ENCODE measurements around the gene TRIM6.
A peak's percentile ranks its signal among the peaks of the same experiment; 100 is the strongest.
"Not testable (repeated sequence)": the region's sequence is repeated elsewhere in the genome, so short reads cannot be mapped to it uniquely, and the experiment has no call there.

TRIM6 gene, protein sequence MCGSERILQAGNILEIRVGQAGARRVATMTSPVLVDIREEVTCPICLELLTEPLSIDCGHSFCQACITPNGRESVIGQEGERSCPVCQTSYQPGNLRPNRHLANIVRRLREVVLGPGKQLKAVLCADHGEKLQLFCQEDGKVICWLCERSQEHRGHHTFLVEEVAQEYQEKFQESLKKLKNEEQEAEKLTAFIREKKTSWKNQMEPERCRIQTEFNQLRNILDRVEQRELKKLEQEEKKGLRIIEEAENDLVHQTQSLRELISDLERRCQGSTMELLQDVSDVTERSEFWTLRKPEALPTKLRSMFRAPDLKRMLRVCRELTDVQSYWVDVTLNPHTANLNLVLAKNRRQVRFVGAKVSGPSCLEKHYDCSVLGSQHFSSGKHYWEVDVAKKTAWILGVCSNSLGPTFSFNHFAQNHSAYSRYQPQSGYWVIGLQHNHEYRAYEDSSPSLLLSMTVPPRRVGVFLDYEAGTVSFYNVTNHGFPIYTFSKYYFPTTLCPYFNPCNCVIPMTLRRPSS
- 0 to 0.18 (median 0) reads per million in 4 experiments for total RNA-seq

DNA sequence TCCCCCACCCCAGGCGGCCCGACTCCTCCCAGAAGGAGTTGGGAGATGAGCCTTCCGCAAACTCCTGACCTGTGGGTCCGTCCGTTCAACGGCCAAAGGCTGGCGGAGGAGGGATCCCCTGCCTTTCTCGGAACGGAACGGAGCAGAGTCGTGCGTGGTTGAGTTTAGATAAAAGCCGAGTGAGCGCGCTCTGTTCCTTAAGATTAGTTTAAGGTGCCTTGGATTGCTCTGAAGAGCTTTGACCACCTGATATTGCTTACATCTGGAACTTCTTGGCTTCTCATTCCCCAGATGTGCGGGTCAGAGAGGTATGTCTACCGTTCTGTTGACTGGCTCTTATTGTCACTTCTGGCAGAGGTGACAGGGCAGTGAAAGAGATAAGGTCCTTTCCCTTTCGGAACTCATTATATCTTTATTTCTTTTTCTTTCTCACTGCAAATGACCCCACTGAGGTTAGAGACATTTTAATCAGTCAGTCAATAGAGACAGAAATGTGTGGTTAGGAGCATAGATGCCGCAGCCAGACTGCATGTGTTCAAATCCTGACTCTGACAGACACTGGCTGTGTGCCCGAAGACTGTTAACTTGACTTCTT lies at the start of gene TRIM6:
Gene TRIM6, plus strand, starts transcription at position 31 of the 595 bp plus-strand sequence. Its CDS starts 261 bp downstream, at position 292.
- DNase-seq = no peak

DNA sequence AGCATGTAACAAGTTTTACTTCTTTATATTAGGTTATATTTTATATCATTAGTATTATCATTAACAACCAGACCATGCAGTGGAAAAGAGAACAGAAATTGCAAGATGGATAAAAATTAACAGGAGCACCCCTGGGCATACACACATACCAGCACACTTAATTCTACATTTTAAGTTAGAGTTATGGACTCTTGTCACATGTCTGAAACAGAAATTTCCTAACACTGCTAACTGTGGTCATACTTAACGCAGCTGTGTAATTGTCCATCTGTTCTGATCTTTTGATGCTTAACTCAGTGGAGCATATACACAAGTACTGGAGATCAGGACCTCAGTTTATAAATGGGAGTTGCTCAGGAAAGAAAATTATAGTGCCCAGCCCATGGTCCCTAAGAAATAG lies 48.5 kb upstream of the TRIM6 start:
- DNase-seq = no peak

DNA sequence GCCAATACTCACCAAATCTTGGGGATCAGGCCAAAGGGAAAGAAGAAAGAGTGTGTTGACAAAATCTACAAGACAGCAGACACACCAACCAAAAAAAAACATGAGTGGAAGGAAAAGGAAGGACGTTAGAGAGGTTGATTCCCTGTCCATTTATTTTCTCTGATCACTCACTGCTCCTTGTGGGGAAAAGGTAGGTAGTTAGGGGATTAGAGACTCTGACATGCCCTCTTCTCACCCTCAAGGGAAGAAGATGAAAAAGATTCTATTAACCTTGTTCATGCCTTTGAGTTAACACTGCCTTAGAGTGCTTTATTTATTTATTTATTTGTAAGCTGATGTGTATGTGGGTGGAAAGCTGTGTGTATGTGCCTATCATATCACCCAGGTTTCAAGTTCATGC lies 48.0 kb upstream of the TRIM6 start, which contains the start of gene OR52H1:
Gene OR52H1, minus strand, starts transcription at position 101 of the 400 bp plus-strand sequence. CDS start 3,035 bp downstream, outside the sequence.
- DNase-seq = no peak

DNA sequence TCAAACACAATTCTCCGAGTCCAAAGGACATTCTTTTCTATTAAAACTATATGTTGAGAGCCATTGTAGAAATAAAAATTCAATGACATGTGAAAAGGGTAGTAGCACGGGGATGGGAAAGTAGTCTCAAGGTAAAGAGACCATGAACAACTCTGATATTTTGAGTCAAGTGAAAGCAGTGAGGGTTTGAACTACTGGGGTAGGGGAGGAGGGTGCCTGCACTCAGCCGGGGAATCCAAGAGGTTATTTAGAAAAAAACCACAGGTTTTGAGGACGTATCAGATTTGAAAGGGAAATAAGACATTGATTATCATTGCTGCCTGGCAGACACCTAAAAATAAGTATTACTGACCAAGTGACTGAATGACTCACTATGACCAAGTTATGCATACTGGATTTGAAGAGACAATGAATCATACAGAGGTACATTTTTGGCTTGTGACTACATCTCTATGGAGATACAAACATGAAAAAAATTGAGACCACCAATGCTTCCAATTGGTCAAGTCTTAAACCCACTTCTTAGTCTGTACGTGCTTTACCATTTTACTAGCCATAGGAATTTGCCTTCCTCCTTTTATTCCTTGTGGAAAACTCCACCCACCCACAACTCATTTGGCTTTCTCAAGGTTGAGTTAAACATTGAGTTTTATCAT lies 45.9 kb upstream of the TRIM6 start:
- DNase-seq = no peak

DNA sequence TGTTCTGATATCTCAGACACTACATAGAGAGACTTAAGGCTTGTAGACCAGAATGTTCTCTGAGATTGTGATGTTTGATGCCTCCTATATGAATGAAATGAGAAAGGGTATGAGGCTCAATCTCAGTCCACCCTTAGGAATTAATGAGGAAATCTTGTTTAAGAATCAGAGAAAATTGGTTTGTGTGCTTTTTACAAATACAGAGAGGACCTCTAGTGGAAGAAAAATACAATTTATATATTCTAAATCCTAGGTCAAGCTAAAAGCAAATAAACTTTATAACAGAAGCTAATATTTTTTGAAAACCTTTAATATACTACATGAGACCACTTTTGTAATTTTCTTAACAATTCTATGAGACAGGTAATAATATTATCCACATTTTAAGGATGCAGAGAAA lies 43.1 kb upstream of the TRIM6 start:
- no peak for DNase-seq

DNA sequence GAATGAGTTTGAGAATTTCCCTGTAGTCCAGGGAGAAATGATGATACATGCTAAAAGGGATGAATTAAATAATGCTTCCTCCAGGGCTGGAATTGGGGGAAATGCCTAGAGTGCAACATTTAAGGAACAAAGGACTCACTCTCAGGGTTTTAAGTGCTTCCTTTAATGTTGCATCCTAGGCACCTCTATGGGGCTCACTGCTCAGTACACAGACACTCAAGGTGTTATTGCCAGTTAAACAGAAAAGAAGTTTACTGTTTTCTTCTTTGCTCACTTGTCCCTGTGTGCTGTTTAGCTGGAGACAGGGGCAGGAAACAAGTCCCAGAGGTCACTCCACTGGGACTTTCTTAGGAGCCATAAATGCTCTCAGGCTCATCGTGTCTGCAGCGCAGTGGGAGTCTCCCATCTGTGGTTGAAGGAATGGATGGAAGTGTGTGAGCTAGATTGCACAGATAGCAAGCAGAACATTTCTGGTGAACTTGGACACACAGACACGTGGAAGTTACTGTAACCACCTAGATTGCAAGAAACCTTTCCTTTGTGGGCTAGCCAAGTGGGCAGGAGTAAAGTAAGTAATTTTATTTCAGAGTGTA lies 39.7 kb upstream of the TRIM6 start:
- DNase-seq = no peak

DNA sequence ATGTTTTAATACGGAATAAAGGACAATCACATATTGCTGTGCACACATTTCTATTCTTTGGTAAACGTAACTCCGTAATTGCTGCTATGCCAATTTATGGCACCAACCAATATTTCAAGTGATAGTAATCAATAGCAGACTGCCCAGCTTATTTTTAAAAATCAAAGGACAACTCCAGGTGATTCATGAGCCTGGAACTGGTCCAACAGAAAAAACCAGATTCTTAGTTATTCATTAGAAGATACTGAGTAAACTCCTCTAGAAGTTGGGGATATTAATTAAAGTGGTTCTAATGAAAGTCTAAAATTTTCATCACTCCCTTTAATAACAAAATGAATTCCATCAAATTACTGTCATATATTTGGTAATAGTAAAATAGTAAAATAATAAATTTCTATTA lies 38.7 kb upstream of the TRIM6 start:
- DNase-seq = no peak

DNA sequence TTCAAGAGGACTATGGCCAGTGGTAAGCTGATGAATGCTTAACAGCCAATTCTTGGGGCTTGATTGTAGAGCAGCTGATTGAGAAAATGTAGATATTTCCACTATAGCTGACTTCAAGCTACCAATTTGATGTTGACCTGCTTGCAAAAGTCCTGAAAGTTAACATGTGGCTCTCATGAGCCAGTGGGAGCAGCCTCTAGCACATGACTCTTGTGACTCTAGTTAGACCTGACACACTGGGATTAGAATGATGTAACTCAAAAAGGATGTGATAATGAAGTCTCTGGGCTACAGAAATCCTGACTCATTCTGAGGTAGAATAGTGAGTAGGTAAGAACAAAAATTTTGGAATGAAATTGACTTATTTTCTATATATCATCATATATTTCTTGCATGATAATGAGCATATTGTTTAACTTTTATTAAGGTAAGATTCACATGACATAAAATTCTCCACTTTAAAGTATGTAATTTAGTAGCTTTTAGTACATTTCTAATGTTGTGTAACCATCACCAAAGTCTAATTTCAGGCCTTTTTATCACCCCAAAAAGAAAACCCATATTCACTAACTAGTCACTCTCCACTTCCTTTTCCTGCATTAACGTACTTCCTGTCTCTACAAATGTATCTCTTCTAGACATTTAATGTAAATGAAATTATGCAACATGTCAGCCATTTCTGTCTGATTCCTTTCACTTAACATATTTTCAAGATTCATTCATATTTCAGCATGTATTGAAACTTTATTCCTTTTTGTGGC lies 32.0 kb upstream of the TRIM6 start:
- DNase-seq = no peak

DNA sequence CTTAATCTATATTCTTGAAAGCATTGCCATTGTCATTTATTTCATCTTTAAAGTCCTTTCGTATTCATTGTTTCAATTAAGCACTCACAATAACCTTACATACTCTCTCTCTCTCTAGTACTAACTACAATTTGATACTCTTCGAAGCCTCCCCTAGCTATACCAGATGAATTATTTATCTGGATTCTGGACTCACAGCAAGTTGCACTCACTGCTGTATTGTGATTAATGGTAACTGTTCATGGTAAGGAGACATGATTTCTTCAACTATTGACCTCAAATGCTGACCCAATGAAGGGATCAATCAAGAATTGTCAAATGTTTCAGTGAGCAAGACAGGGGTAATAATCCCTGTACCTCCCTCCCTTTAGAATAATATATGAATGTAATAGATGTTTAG lies 21.8 kb upstream of the TRIM6 start:
- DNase-seq = no peak

DNA sequence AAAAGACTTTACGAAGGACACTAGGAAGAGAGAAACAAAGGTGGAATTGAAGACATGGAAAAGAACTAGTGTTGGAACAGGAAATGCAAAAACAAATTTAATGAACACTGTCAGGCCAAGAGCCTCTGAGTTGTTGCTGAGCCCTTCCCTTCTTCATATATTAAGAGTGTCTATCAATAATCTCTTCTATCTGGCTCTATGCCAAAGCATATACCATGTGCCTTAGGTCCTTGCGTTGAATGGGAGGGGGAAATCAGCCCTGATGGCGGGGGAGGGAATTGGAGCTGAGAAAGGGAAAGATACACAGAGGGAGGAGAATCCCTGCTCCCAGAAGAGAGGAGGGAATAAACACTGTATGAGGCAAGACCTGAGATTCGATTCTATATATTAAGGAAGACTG lies 21.3 kb upstream of the TRIM6 start:
- DNase-seq = no peak

DNA sequence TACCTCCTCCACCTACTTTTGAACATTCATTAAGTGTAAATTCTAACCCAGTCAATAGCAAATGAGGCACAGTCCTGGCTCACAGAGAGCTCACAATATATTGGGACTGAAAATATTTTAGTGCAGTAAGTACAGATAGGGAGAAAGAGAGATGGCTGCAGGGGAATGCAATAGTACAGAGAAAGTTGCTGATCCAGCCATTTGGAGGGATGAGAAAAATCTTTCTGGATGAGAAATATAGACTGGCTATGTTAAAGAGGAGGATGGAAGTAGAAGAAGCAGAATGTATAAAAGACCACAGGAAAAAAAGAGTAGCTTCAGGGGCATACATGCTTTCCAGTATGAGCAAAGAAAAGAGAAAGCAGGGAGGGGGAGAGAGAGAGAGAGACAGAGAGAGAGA lies 19.3 kb upstream of the TRIM6 start:
- DNase-seq = no peak

DNA sequence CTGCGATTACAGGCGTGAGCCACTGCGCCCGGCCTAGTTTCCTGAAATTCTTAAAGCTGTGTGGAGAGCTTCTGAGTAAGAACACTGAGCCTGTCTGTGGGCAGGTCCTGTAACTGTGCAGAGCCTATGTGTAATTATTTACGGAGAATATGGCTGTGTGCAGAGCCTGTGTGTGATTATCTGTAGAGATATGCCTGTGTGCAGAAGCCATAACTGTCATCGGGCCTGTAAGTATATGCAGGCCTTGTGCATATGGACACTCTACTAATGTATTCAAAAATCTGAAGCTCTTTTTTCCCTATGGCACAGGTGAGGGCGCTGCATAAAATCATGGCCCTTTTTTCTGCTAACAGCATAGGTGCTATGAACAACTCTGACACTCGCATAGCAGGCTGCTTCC lies 15.9 kb upstream of the TRIM6 start, which contains the start of gene OR52B6:
Gene OR52B6, plus strand, starts transcription at position 301 of the 400 bp plus-strand sequence. Its CDS starts 0 bp downstream, at position 301.
- DNase-seq = no peak

DNA sequence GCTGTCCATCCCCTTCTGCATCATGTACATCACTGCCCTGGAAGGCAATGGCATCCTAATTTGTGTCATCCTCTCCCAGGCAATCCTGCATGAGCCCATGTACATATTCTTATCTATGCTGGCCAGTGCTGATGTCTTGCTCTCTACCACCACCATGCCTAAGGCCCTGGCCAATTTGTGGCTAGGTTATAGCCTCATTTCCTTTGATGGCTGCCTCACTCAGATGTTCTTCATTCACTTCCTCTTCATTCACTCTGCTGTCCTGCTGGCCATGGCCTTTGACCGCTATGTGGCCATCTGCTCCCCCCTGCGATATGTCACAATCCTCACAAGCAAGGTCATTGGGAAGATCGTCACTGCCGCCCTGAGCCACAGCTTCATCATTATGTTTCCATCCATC lies 15.4 kb upstream of the TRIM6 start:
- no peak for DNase-seq

DNA sequence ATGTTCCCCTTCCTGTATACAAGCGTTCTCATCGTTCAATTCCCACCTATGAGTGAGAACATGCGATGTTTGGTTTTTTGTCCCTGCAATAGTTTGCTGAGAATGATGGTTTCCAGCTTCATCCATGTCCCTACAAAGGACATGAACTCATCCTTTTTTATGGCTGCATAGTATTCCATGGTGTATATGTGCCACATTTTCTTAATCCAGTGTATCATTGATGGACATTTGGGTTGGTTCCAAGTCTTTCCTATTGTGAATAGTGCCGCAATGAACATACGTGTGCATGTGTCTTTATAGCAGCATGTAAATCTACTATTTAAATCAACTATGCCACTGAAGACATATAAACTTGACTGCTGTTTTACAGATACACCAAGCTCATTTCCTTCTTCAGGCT lies 12.0 kb upstream of the TRIM6 start:
- not testable (repeated sequence) for DNase-seq

DNA sequence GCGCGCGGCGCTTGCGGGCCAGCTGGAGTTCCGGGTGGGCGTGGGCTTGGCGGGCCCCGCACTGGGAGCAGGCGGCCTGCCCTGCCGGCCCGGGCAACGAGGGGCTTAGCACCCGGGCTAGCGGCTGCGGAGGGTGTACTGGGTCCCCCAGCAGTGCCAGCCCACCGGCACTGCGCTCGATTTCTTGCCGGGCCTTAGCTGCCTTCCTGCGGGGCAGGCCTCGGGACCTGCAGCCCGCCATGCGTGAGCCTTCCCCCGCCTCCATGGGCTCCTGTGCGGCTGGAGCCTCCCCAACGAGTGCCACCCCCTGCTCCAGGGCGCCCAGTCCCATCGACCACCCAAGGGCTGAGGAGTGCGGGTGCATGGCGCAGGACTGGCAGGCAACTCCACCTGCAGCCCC lies 6.5 kb upstream of the TRIM6 start:
- DNase-seq = not testable (repeated sequence)

DNA sequence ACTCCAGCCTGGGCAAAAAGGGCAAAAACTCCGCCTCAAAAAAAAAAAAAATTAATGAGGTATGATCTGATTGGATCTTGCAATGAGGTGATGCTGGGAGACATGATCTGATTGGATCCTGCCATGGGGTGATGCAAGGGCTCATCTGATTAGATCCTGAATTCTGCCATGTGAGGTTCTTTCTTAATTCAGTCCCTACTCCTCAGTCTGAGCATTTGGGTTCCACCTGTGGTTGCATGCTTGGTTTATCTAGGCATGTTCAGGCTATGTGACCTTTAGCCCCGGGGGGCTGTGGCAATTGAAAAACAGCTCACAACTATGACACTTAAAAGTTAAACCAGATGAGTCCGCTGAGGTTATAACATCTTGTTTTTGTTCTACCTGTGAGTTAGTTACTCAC lies 4.8 kb upstream of the TRIM6 start:
- DNase-seq = no peak

DNA sequence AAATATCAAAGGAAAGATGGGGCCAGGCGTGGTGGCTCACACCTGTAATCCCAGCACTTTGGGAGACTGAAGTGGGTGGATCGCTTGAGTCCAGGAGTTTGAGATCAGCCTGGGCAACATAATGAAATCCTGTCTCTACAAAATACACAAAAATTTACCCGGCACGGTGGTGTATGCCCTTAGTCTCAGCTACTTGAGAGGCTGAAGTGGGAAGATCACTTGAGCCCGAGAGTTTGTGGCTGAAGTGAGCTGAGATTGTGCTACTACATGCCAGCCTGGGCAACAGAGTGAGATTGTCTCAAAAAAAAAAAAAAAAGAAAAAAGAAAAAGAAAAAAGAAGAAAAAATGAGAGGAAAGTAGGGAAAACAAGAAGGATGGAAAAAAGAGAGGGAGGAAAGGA lies 3.8 kb upstream of the TRIM6 start:
- no peak for DNase-seq

DNA sequence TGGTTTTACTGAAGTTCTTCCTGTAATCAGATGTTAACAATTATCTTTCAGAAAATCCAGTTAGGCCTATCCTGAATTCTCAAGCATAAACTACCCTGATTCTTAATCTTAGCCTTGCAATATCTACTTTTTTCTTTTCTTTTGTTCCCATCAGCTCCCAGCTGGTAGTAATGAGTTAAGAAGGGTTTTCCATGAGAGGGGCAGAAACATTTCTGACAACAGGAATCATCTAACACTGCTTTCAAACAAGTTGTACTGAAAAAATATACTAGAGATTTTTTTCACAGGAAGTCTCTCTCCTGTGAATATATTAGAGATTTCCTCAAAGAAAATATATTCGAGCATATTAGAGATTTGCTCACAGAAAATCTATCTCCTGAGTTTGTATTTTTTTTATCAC lies 3.3 kb upstream of the TRIM6 start:
- DNase-seq = no peak

DNA sequence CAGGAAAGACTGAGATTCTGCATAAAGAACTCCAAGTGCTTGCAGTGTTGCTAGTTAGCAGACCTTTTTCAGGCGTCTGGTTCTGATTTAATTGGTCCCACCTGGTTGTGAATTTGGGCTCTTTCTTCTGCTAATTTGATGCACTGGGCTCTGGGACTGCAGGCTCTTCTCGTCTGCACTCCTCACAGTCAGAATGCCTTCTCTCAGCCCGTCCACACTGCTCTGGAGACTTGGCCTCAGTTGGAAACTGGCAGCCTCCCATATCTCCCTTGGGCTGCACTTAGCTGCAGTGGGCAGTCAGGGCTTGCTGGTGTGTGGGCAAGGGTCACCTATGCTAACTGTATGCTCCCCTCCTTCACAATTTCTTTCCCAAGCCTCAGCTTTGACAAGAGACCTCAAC lies 1.5 kb downstream of the TRIM6 start:
- DNase-seq = no peak

DNA sequence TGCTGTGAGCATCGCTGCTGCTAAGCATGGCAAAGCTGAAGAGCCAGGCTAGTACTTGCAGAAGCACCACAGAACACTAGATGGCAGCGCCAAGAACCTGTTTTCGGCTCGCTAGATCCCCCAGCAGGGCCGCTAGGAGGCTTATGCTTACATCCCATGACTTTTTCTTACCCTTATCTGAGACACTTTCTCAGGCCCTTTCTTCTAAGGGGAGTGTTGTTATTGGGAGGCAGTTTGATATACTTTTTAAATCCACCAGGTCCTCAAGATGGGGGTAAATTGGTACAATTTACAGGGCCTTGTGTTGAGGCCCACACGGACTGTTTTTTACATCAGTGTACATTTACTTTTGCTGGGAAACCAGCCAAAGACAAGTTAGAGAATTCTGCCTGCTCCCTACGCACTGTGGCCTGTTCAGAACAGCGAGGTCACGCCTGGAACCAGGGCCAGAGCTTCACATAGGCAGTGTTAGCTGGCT lies 4.0 kb downstream of the TRIM6 start:
- DNase-seq = peak; percentile 17

DNA sequence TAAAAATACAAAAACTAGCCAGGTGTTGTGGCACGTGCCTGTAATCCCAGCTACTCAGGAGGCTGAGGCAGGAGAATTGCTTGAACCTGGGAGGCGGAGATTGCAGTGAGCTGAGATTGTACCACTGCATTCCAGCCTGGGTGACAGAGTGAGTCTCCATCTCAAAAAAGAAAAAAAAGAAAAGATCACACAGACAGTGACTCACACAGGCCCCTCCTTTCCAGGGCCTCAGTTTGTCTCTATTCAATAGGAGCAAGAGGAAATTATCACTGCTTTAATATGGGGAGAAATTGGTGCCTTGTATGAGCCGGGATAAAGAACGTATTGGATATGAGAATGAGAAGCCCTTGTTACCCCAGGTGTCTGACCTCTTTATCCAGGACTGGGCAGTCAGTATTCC lies 6.4 kb downstream of the TRIM6 start:
- DNase-seq = not testable (repeated sequence)

DNA sequence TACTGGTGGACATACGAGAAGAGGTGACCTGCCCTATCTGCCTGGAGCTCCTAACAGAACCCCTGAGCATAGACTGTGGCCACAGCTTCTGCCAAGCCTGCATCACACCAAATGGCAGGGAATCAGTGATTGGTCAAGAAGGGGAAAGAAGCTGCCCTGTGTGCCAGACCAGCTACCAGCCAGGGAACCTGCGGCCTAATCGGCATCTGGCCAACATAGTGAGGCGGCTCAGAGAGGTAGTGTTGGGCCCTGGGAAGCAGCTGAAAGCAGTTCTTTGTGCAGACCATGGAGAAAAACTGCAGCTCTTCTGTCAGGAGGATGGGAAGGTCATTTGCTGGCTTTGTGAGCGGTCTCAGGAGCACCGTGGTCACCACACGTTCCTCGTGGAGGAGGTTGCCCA lies 6.9 kb downstream of the TRIM6 start:
- no peak for DNase-seq
